ENCODE data around the gene SH3TC2. TPM values are rescaled to one million over a fixed set of nuclear protein-coding genes. Genes with fewer than 3 reads are reported as not detected.
A peak's percentile ranks its signal among the peaks of the same experiment; 100 is the strongest.

SH3TC2 gene
- total and polyA plus RNA-seq, 8 donors: under 0.01 to 3.1 (median 0.46) TPM; not detected in 1

GRCh38 chr5:148981353-148981752, 81.5 kb downstream of the SH3TC2 start:
- intact Hi-C loops (cut with DNase I; ENCODE audit: low total_unique reads): no loop called here
- Histone ChIP-seq H3K4me1 (peaks cover 0 to 15% (median 6%) of the 10 kb centered on the region in 4 donors), H3K27me3 (no peaks in the 10 kb centered on the region), H3K27ac (no peak overlapping the region), H3K36me3 (no peaks in the 10 kb centered on the region), H3K4me3 (no peak overlapping the region), H3K9me3 (no peaks in the 10 kb centered on the region)
- TF ChIP-seq POLR2A (IDR thresholded peaks at IDR 0.05) (no peak), CTCF (IDR thresholded peaks at IDR 0.05) (no peak), POLR2AphosphoS5 (IDR thresholded peaks at IDR 0.05) (no peak)
- WGBS, 5 donors: 54 to 70% (median 65%) methylated on average over 6 of the region's 6 CpGs
- no peak for DNase-seq

DNA sequence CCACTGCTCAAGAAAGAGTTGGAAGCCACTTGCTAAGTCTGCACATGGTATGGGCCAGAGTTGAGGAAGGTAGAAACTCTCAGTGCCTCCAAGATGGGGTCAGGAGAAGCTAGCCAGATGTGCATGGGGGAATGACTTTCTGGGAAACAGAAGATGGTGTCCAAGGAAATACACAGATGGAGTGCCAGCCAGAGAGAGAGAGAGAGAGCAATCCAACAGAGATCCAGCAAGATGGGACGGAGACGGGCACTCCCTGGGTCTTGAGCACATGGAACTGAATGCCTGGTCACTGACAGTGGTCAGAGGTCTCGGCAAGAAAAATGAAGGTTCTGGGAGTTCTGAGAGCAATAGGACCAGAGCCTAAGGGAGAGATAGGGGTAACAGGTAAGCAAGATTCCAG, 82.1 kb downstream of the SH3TC2 start:
- H3K36me3 ChIP-seq: no peaks in the 10 kb centered on the region
- H3K27me3 ChIP-seq: no peaks in the 10 kb centered on the region
- peaks cover 0 to 15% (median 6%) of the 10 kb centered on the region in 4 donors for H3K4me1 ChIP-seq
- WGBS, 5 donors: 95 to 97% (median 96%) methylated on average over 3 of the region's 3 CpGs
- intact Hi-C loops (cut with DNase I; ENCODE audit: low total_unique reads): no loop called here
- no peak overlapping the region for H3K4me3 ChIP-seq
- TF ChIP-seq EP300 (IDR thresholded peaks at IDR 0.05): no peak
- TF ChIP-seq POLR2AphosphoS5 (IDR thresholded peaks at IDR 0.05): no peak
- no peak for TF ChIP-seq CTCF (IDR thresholded peaks at IDR 0.05)
- no peaks in the 10 kb centered on the region for H3K9me3 ChIP-seq
- H3K27ac ChIP-seq: no peak overlapping the region
- DNase-seq: no peak

- TF ChIP-seq CTCF (IDR thresholded peaks at IDR 0.05): no peak
- peak in 1 of 3 donors; percentile 28 for TF ChIP-seq POLR2AphosphoS5 (IDR thresholded peaks at IDR 0.05)
- WGBS, 5 donors: 43 to 63% (median 55%) methylated on average over 6 to 7 of the region's 7 CpGs
- Histone ChIP-seq H3K27me3 (no peaks in the 10 kb centered on the region), H3K9me3 (no peaks in the 10 kb centered on the region), H3K4me1 (peaks cover 0 to 15% (median 6%) of the 10 kb centered on the region in 4 donors), H3K4me3 (no peak overlapping the region), H3K27ac (peak overlapping the region in 4 of 5 donors; percentile 28 to 72 (median 64)), H3K36me3 (no peaks in the 10 kb centered on the region)
- DNase-seq: peak in 1 of 2 donors; percentile 57
- intact Hi-C loops (cut with DNase I; ENCODE audit: low total_unique reads): no loop called here
Observed at GRCh38 chr5:148979083-148979723, 83.7 kb downstream of the SH3TC2 start.

DNA sequence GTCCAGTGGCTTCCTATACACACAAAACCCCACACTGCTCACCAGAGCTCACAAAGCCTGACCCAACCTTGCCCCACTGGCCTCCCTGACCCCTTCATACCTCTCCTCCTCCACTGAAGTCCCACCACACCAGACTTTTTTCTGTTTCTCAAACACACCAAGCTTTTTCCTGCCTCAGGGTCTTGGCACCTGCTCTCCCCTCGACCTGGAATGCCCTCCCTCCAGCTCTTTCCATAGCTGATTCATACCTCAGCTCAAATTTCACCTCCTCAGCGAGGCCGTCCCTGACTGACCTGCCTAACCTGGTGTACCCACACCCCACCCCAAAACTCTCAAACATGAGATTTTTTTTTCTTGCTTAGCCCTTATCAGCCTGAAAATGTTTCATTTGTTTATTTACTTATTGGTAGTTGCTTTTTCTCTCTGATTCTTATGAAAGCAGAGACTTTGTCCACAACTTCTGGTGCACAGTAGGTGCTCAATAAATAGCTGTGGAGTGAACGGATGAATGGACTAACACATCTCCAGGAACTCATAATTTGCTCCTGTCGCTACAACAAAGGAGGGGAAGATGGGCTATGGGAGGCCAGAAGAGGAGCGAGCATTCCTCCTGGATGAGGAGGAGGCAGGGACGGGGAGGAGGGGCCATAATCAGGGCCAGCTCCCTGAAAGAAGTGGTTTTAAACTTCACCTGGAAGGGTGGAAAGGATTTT, 84.3 kb downstream of the SH3TC2 start:
- no peak for TF ChIP-seq CTCF (IDR thresholded peaks at IDR 0.05)
- no peak for TF ChIP-seq POLR2A (IDR thresholded peaks at IDR 0.05)
- no peak for TF ChIP-seq EP300 (IDR thresholded peaks at IDR 0.05)
- TF ChIP-seq POLR2AphosphoS5 (IDR thresholded peaks at IDR 0.05): no peak
- H3K27me3 ChIP-seq: no peaks in the 10 kb centered on the region

More for the DNA sequence above, 84.3 kb downstream of the SH3TC2 start:
- Histone ChIP-seq H3K36me3 (no peaks in the 10 kb centered on the region), H3K9me3 (no peaks in the 10 kb centered on the region), H3K4me1 (peaks cover 0 to 20% (median 7%) of the 10 kb centered on the region in 4 donors), H3K4me3 (no peak overlapping the region), H3K27ac (peak overlapping the region in 4 of 5 donors; percentile 28 to 72 (median 64))
- intact Hi-C loops (cut with DNase I; ENCODE audit: low total_unique reads): no loop called here
- WGBS, 5 donors: 65 to 75% (median 69%) methylated on average over 7 of the region's 7 CpGs
- DNase-seq: no peak
